Lower leg skin (tissue), 3 donors: ENCODE data around the gene KRTAP13-3.

Source experiments
- POLR2A ChIP-seq, 2 donors: fragments of 450-650 bp; IDR thresholded peaks; one replicate each; pipeline ENCODE4 v1.6.1; 2016 to 2017; ENCODE audit warnings: antibody characterized with exemption in 2 of 2, mild to moderate bottlenecking in 1 of 2, moderate library complexity in 1 of 2
- TF ChIP-seq, protein P1 (sequence below), 3 donors: fragments of 450-650 bp; IDR thresholded peaks; one replicate each; pipeline ENCODE4 v1.5.1; 2016; ENCODE audit warnings: antibody characterized with exemption in 3 of 3, mild to moderate bottlenecking in 3 of 3, moderate library complexity in 2 of 3

DNA sequence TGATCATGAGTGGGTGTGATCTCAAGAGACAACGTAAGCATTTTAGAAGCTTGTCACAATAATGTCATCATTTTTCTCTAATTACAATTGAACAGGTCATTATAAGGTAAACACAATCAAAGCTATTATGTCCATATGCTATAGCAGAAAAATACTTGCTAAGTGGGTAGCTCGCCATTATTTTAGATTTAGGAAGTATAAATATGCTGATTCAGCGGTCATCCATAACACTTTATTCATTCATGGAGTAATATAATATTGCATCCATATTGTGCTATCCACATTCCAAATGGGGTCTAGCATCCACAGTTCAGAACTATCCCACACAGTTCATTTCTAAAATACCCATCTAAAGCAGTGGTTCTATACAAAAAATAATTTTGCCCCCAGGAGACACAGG lies 22.8 kb upstream of the KRTAP13-3 start:
- TF ChIP-seq, protein P1, sequence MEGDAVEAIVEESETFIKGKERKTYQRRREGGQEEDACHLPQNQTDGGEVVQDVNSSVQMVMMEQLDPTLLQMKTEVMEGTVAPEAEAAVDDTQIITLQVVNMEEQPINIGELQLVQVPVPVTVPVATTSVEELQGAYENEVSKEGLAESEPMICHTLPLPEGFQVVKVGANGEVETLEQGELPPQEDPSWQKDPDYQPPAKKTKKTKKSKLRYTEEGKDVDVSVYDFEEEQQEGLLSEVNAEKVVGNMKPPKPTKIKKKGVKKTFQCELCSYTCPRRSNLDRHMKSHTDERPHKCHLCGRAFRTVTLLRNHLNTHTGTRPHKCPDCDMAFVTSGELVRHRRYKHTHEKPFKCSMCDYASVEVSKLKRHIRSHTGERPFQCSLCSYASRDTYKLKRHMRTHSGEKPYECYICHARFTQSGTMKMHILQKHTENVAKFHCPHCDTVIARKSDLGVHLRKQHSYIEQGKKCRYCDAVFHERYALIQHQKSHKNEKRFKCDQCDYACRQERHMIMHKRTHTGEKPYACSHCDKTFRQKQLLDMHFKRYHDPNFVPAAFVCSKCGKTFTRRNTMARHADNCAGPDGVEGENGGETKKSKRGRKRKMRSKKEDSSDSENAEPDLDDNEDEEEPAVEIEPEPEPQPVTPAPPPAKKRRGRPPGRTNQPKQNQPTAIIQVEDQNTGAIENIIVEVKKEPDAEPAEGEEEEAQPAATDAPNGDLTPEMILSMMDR (IDR thresholded peaks at IDR 0.05), result no peak
- TF ChIP-seq POLR2A (IDR thresholded peaks at IDR 0.05), result no peak
